Fibroblast of lung (primary cell): ENCODE measurements around the gene SPINK14.

Experiments
- EZH2 ChIP-seq: IDR thresholded peaks from 2 replicates; pipeline ENCODE4 v1.5.1; 2012; ENCODE audit warnings: low read length, control low read depth, mild to moderate bottlenecking; ENCODE audit errors: missing control alignments
- TF ChIP-seq, protein P1 (sequence below), 2 donors: IDR thresholded peaks in 1 of 2; conservative IDR thresholded peaks in 1 of 2; 1 replicate in 1 of 2; 2 replicates in 1 of 2; pipeline ENCODE4 v1.5.1; 2011 to 2012; ENCODE audit warnings: low read length in 2 of 2, control low read depth in 1 of 2, inconsistent platforms in 1 of 2, low read depth in 1 of 2, mild to moderate bottlenecking in 1 of 2

DNA sequence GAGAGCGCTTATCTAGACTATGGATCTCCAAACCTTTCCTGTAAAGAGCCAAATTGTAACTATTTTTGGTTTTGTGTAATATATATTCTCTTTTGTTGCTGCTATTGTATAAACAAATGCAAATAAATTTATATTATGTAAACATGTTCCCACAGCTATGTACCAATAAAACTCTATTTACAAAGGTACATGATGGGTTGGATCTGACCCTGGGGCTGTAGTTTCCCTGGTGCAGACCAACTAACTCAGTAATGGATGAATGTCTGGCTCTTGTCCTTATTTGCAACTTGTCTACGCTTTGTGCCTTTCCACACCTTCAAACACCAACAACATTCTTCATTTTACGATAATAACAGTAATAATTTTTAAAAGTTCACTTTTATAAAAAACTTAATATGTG lies 27.5 kb upstream of the SPINK14 start:
- TF ChIP-seq EZH2: no peak
- TF ChIP-seq, protein P1, sequence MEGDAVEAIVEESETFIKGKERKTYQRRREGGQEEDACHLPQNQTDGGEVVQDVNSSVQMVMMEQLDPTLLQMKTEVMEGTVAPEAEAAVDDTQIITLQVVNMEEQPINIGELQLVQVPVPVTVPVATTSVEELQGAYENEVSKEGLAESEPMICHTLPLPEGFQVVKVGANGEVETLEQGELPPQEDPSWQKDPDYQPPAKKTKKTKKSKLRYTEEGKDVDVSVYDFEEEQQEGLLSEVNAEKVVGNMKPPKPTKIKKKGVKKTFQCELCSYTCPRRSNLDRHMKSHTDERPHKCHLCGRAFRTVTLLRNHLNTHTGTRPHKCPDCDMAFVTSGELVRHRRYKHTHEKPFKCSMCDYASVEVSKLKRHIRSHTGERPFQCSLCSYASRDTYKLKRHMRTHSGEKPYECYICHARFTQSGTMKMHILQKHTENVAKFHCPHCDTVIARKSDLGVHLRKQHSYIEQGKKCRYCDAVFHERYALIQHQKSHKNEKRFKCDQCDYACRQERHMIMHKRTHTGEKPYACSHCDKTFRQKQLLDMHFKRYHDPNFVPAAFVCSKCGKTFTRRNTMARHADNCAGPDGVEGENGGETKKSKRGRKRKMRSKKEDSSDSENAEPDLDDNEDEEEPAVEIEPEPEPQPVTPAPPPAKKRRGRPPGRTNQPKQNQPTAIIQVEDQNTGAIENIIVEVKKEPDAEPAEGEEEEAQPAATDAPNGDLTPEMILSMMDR (conservative IDR thresholded peaks at IDR 0.05 in 1 of 2, IDR thresholded peaks at IDR 0.05 in 1 of 2; ENCODE audit: low read depth in 1 of 2, low read length in 2 of 2): no peak
